K562 (cell line): ENCODE data around the gene SUPT7L. TPM values are rescaled to one million over a fixed set of nuclear protein-coding genes. Genes with fewer than 3 reads are reported as not detected.

Source experiments
- ATAC-seq: fragments of 200-7000 bp; cut with Tn5 transposase; 3 replicates; pipeline ENCODE4 v1.9.1; 2020; ENCODE audit warnings: moderate library complexity
- BruUV-seq: library from RNA; stranded (reverse); fragments of 400-500 nt; replicated peaks from 2 replicates; lab custom pipeline; 2021; lab: Mats Ljungman, UMichigan
- CTCF ChIA-PET: fragments of 300-600 bp; formaldehyde crosslinking; extraction: SDS; loops from one replicate; lab custom pipeline; 2021; ENCODE audit warnings: low intra/inter-chr PET ratio; lab: Yijun Ruan, JAX
- POLR2A ChIA-PET: fragments of 300-600, 350-650 bp; sonication (Branson Sonifier 250); formaldehyde crosslinking; extraction: SDS; loops from one replicate; lab custom pipeline; 2021; ENCODE audit warnings: antibody characterized with exemption, inconsistent platforms; lab: Yijun Ruan, JAX
- DNase-seq, 4 experiments: peaks; one replicate each; pipeline versions ENCODE4 v3.0.0 to v3.0.0-alpha.2; 2011 to 2018; ENCODE audit warnings: low spot score in 3 of 4, mixed read lengths in 3 of 4; ENCODE audit errors: extremely low read depth in 1 of 4
- FAIRE-seq: peaks from 2 replicates; lab custom pipeline; 2011; peaks lifted over from hg19 to GRCh38; lab: Jason Lieb, UNC
- H2AFZ ChIP-seq: 2 replicates; pipeline ENCODE4 v1.6.0; 2011; ENCODE audit warnings: low read depth, low read length, control low read depth, inconsistent platforms
- H3K27ac ChIP-seq: fragments of 200-600 bp; 3 replicates; pipeline ENCODE4 v1.8.0; 2011; ENCODE audit warnings: low read depth, mild to moderate bottlenecking, control low read depth, inconsistent platforms, low read length, moderate library complexity, mixed read lengths; ENCODE audit errors: extremely low read depth
- H3K27me3 ChIP-seq, 2 experiments: fragments of 300-600 bp in 1 of 2; 2 replicates in 1 of 2; 3 replicates in 1 of 2; pipeline versions ENCODE4 v1.6.0 to v1.8.0; 2011; ENCODE audit warnings: inconsistent platforms in 2 of 2, low read length in 2 of 2, mild to moderate bottlenecking in 1 of 2, mixed read lengths in 1 of 2, moderate library complexity in 1 of 2; ENCODE audit not compliant: control insufficient read depth in 2 of 2, insufficient read depth in 2 of 2
- H3K36me3 ChIP-seq: fragments of 300-600 bp; 3 replicates; pipeline ENCODE4 v1.8.0; 2011; ENCODE audit warnings: mild to moderate bottlenecking, low read length, inconsistent platforms; ENCODE audit not compliant: control insufficient read depth, insufficient read depth
- H3K4me1 ChIP-seq, 2 experiments: fragments of 200-600 bp in 1 of 2; replicated peaks in 1 of 2; 2 replicates in 1 of 2; 3 replicates in 1 of 2; pipeline versions ENCODE4 v1.5.1 to v1.8.0; 2011; ENCODE audit warnings: inconsistent platforms in 2 of 2, low read length in 2 of 2, mild to moderate bottlenecking in 1 of 2, mixed read lengths in 1 of 2, moderate library complexity in 1 of 2; ENCODE audit not compliant: control insufficient read depth in 2 of 2, insufficient read depth in 2 of 2
- H3K4me2 ChIP-seq: 2 replicates; pipeline ENCODE4 v1.6.1; 2011; ENCODE audit warnings: low read length, control low read depth, inconsistent platforms, mixed read lengths; ENCODE audit not compliant: insufficient read depth
- H3K4me3 ChIP-seq: fragments of 200-600 bp; sonication (generic), shearing (Covaris generic); 2 replicates; pipeline ENCODE4 v1.5.1; 2016; ENCODE audit warnings: control low read depth, inconsistent platforms
- H3K79me2 ChIP-seq: fragments of 200-600 bp; 3 replicates; pipeline ENCODE4 v1.8.0; 2011; ENCODE audit warnings: low read length, inconsistent platforms; ENCODE audit not compliant: control insufficient read depth, insufficient read depth
- H3K9ac ChIP-seq, 2 experiments: 2 replicates each; pipeline versions ENCODE4 v1.6.0 to v1.6.1; 2011; ENCODE audit warnings: low read depth in 2 of 2, low read length in 2 of 2, control low read depth in 1 of 2, inconsistent platforms in 1 of 2, mild to moderate bottlenecking in 1 of 2, mixed read lengths in 1 of 2; ENCODE audit not compliant: insufficient read depth in 1 of 2
- H3K9me1 ChIP-seq: one replicate; pipeline ENCODE4 v1.6.0; 2011; ENCODE audit warnings: inconsistent platforms, mild to moderate bottlenecking, low read length, moderate library complexity; ENCODE audit not compliant: control insufficient read depth, insufficient read depth
- H3K9me3 ChIP-seq: replicated peaks from 2 replicates; pipeline ENCODE4 v1.5.1; 2011; ENCODE audit warnings: low read depth, low read length, inconsistent platforms; ENCODE audit not compliant: control insufficient read depth, insufficient read depth
- H4K20me1 ChIP-seq: replicated peaks from 2 replicates; pipeline ENCODE4 v1.6.1; 2011; ENCODE audit warnings: low read length, inconsistent platforms, mixed read lengths; ENCODE audit not compliant: control insufficient read depth, insufficient read depth
- ELF1 ChIP-seq: fragments of 200-800 bp; sonication (Bioruptor generic); IDR thresholded peaks from 2 replicates; pipeline ENCODE4 v1.6.1; 2016; ENCODE audit warnings: missing genetic modification characterization, missing compliant biosample characterization
- KLF10 ChIP-seq: fragments of 250-450 bp; sonication (Bioruptor Pico); IDR thresholded peaks from 2 replicates; pipeline ENCODE4 v1.6.1; 2021; ENCODE audit warnings: matching md5 sums
- MAX ChIP-seq: sonication (generic); formaldehyde crosslinking; IDR thresholded peaks from 2 replicates; pipeline ENCODE4 v1.9.0; 2022; ENCODE audit warnings: mild to moderate bottlenecking, missing genetic modification reagents
- PTBP1 ChIP-seq: fragments of 200-400 bp; formaldehyde crosslinking; IDR thresholded peaks from 2 replicates; pipeline ENCODE4 v1.6.1; 2017; ENCODE audit warnings: low read depth, low read length
- ZNF134 ChIP-seq: fragments of 250-450 bp; sonication (Bioruptor Pico); conservative IDR thresholded peaks from 2 replicates; pipeline ENCODE4 v1.4.0; 2020
- ZNF518B ChIP-seq: fragments of 250-450 bp; sonication (Bioruptor Pico); IDR thresholded peaks from 2 replicates; pipeline ENCODE4 v1.5.0; 2021; ENCODE audit warnings: mild to moderate bottlenecking, moderate library complexity
- ZNF583 ChIP-seq: fragments of 250-450 bp; sonication (Bioruptor Pico); IDR thresholded peaks from 2 replicates; pipeline ENCODE4 v1.4.0; 2020
- WGBS: fragments of 100-300 bp; shearing (Covaris generic); methylation state at CpG from one replicate; pipeline ENCODE4 v1.1.6; 2016; ENCODE audit warnings: low coverage, mixed read lengths; ENCODE audit not compliant: insufficient coverage; ENCODE audit errors: missing lambda C conversion rate; 5-methylcytosine and 5-hydroxymethylcytosine counted together
- in situ Hi-C: fragments of 300-500 bp; cut with MboI; formaldehyde crosslinking; loops from 4 replicates; pipeline ENCODE4 v1.15.0; 2018; ENCODE audit warnings: inconsistent platforms, mixed read lengths
- intact Hi-C: fragments of 100-400 bp; cut with micrococcal nuclease; formaldehyde crosslinking; loops from 2 replicates; pipeline ENCODE4 v1.14.2; 2022
- polyA plus RNA-seq, 8 experiments: library from polyadenylated mRNA; depleted of rRNA in 4 of 8; stranded (reverse) in 5 of 8; unstranded in 3 of 8; fragments of >200 nt; fragmentation: Nextera tagmentation in 2 of 8; fragmentation: Illumina TruSeq in 1 of 8; extraction: Ambion mirVana in 2 of 8; extraction: Trizol in 1 of 8; gene quantifications; 2 replicates each; pipeline versions ENCODE4 v1.2.1 to v1.2.3, GENCODE V29; 2011 to 2014; ENCODE audit warnings: inconsistent platforms in 1 of 8, missing spikeins in 1 of 8
- total RNA-seq, 7 experiments: library from RNA; depleted of rRNA in 6 of 7; stranded (reverse); fragments of >200 nt in 6 of 7; fragmentation: Illumina TruSeq in 2 of 7; extraction: Trizol in 2 of 7; gene quantifications; 2 replicates each; pipeline versions ENCODE4 v1.2.1 to v1.2.3, GENCODE V29; 2011 to 2021; ENCODE audit warnings: low replicate concordance in 1 of 7

Gene SUPT7L
- total and polyA plus RNA-seq, 9 of the 15 experiments (the other 6 are each of a cell fraction or from before 2014, with no cell fraction given), result 22.0 to 72.8 (median 40.2) TPM

GRCh38 chr2:27687232-27687631, 23.8 kb upstream of the SUPT7L start:
- H3K9me1 ChIP-seq, result no peaks in the 10 kb centered on the region
- no peak overlapping the region for H3K4me2 ChIP-seq
- no peak for FAIRE-seq
- no TSS peak for BruUV-seq
- POLR2A ChIA-PET, result interaction anchor here (0.6 to 0.7 kb wide), 2 partner anchors 26 to 77 kb away, joined by 3 read pairs; no protein-coding TSS in a partner anchor
- in situ Hi-C loops, result no loop called here
- no peaks in the 10 kb centered on the region for H4K20me1 ChIP-seq
- H3K27me3 ChIP-seq, result no peaks in the 10 kb centered on the region
- H3K36me3 ChIP-seq, result peaks cover 54% of the 10 kb centered on the region
- ATAC-seq, result no peak
- intact Hi-C loops, result no loop called here
- TF ChIP-seq ZNF583 (no peak), ZNF134 (no peak), KLF10 (CRISPR knock-in tag) (no peak), MAX (no peak), PTBP1 (no peak), ELF1 (tag) (no peak), ZNF518B (CRISPR knock-in tag) (no peak)
- TF ChIP-seq, all 486 proteins: peak for 0
- Histone ChIP-seq H3K4me1 (0 out of 5 replicates have a peak, but pooled peaks cover 0 to 2% of the 10 kb centered on the region in 2 experiments), H3K9me3 (no peaks in the 10 kb centered on the region), H3K4me3 (no peak overlapping the region), H3K27ac (no peak overlapping the region), H3K9ac (no peak overlapping the region), H3K79me2 (no peaks in the 10 kb centered on the region), H2AFZ (no peak overlapping the region)
- DNase-seq, result no peak
- CTCF ChIA-PET, result no interaction called here
- 94% methylated on average over 1 of the region's 1 CpG for WGBS
